Measurements from ENCODE around the gene HLA-DOA.

GRCh38 chr6:33053230-33053629, 43.8 kb upstream of the HLA-DOA start:
- TF ChIP-seq, protein P1, sequence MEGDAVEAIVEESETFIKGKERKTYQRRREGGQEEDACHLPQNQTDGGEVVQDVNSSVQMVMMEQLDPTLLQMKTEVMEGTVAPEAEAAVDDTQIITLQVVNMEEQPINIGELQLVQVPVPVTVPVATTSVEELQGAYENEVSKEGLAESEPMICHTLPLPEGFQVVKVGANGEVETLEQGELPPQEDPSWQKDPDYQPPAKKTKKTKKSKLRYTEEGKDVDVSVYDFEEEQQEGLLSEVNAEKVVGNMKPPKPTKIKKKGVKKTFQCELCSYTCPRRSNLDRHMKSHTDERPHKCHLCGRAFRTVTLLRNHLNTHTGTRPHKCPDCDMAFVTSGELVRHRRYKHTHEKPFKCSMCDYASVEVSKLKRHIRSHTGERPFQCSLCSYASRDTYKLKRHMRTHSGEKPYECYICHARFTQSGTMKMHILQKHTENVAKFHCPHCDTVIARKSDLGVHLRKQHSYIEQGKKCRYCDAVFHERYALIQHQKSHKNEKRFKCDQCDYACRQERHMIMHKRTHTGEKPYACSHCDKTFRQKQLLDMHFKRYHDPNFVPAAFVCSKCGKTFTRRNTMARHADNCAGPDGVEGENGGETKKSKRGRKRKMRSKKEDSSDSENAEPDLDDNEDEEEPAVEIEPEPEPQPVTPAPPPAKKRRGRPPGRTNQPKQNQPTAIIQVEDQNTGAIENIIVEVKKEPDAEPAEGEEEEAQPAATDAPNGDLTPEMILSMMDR (IDR thresholded peaks at IDR 0.05; ENCODE audit: low read depth, low read length, missing input control) = no peak
- TF ChIP-seq JUND (IDR thresholded peaks at IDR 0.05) = peak in 1 of 2 donors; percentile 9
- no peak for TF ChIP-seq RAD21 (IDR thresholded peaks at IDR 0.05)
- peak; percentile 25 for TF ChIP-seq YY1 (IDR thresholded peaks at IDR 0.05)
- TF ChIP-seq SP1 (IDR thresholded peaks at IDR 0.05) = no peak
- TF ChIP-seq HNF4A (conservative IDR thresholded peaks at IDR 0.05) = peak; percentile 13 to 40
- TF ChIP-seq, protein P2, sequence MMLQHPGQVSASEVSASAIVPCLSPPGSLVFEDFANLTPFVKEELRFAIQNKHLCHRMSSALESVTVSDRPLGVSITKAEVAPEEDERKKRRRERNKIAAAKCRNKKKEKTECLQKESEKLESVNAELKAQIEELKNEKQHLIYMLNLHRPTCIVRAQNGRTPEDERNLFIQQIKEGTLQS (IDR thresholded peaks at IDR 0.05) = no peak
- TF ChIP-seq EGR1 (IDR thresholded peaks at IDR 0.05; ENCODE audit: low read depth in 2 of 2) = no peak
- no peak for TF ChIP-seq GABPA (IDR thresholded peaks at IDR 0.05 in 1 of 2, conservative IDR thresholded peaks at IDR 0.05 in 1 of 2)
- TF ChIP-seq TAF1 (conservative IDR thresholded peaks at IDR 0.05) = no peak
- no peak for TF ChIP-seq REST (IDR thresholded peaks at IDR 0.05)
- TF ChIP-seq FOXA1 (IDR thresholded peaks at IDR 0.05) = no peak
- TF ChIP-seq, protein P3, sequence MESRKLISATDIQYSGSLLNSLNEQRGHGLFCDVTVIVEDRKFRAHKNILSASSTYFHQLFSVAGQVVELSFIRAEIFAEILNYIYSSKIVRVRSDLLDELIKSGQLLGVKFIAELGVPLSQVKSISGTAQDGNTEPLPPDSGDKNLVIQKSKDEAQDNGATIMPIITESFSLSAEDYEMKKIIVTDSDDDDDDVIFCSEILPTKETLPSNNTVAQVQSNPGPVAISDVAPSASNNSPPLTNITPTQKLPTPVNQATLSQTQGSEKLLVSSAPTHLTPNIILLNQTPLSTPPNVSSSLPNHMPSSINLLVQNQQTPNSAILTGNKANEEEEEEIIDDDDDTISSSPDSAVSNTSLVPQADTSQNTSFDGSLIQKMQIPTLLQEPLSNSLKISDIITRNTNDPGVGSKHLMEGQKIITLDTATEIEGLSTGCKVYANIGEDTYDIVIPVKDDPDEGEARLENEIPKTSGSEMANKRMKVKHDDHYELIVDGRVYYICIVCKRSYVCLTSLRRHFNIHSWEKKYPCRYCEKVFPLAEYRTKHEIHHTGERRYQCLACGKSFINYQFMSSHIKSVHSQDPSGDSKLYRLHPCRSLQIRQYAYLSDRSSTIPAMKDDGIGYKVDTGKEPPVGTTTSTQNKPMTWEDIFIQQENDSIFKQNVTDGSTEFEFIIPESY (IDR thresholded peaks at IDR 0.05) = no peak
- TF ChIP-seq MAX (IDR thresholded peaks at IDR 0.05) = no peak

All from liver (tissue), 3 donors.